Measurements from ENCODE around the gene CAMSAP1.

CAMSAP1 gene

GRCh38 chr9:135763716-135764446 lies 143.5 kb downstream of the CAMSAP1 start:
- in situ Hi-C loops (cut with HindIII; ENCODE audit: low sequenced_read_pairs), result no loop called here

DNA sequence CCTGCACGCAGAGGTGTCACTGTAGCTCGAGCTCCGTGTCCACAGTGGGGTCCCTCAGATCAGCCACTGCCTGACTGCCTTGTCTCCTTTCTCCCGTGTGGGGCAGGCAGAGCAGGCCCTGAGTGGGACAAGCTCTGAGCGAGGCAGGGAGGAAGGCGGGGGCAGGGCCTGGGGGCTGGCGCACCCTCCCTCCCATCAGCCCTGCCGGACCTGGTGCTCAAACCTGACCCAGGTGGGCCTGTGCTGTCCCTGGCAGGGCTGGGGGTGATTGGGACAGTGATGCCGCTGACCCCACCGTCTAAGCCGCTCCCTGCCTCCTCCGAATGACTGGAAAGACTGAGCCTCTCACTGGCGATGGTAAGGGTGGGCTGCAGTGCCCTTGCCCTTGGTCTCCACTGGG lies 144.4 kb downstream of the CAMSAP1 start:
- in situ Hi-C loops (cut with HindIII; ENCODE audit: low sequenced_read_pairs), result no loop called here

DNA sequence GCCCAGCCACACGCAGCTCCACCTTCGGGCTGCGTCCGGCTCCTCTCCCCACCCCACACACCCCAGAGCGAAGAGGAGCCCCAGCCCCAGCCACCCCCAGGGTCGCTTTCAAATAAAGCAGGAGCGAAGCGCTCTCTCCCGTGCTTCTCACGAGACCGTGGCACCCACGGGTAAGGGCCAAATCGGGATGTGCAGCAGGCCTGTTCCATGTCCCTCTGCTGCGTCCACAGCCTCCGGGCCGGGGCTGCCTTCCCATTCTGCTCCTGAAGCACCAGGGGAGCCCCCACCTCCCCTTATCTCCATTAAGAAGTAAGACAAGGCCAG lies 145.5 kb downstream of the CAMSAP1 start:
- in situ Hi-C loops (cut with HindIII; ENCODE audit: low sequenced_read_pairs), result no loop called here

DNA sequence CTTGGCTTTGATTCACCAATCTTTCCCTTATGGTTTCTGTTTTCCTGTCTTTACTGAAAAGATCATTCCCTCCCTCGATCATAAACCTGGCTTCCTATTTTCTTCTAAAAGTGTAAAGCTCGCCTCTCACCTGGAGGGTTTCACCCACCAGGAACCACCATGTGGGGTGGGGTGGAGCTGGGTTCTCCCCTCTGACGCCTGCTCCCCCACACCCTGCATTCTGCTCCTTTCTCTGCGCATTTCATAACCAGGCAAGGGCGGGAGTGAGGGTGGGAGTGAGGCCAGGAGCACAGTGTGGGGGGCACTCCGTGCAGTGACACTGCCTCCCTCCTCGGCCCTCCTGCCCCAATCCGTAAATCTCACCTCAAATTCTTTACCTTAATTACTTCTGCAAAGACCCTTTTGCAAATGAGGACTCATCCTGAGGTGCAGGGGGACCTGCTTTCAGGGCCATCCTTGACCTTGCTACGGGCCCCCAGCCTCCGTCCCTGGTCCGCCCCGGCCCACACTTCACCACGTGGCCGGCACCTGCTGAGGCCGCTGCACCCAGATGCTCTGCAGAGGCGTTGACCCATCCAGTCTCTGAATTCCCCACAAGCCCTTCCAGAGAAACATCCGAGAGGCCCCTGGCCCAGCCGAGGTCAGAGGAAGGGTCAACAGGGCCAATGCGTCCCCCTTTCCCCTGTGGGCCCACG lies 146.0 kb downstream of the CAMSAP1 start:
- in situ Hi-C loops (cut with HindIII; ENCODE audit: low sequenced_read_pairs), result no loop called here

- in situ Hi-C loops (cut with HindIII; ENCODE audit: low sequenced_read_pairs), result no loop called here
These were observed 146.9 kb downstream of the CAMSAP1 start for GRCh38 chr9:135760465-135760864.

- in situ Hi-C loops (cut with HindIII; ENCODE audit: low sequenced_read_pairs), result no loop called here
These were observed 147.6 kb downstream of the CAMSAP1 start for GRCh38 chr9:135759676-135760300.

GRCh38 chr9:135758870-135759269 lies 148.5 kb downstream of the CAMSAP1 start:
- in situ Hi-C loops (cut with HindIII; ENCODE audit: low sequenced_read_pairs), result no loop called here

Measured in DLD1 (cell line).